ENCODE results near the gene FOXD2. TPM values are rescaled to one million over a fixed set of nuclear protein-coding genes. Genes with fewer than 3 reads are reported as not detected.

The FOXD2 gene
- polyA plus RNA-seq, 3 donors, result 0.03 to 0.11 TPM; not detected in 1

GRCh38 chr1:47433477-47434050, 4.3 kb upstream of the FOXD2 start:
- Histone ChIP-seq H3K79me2 (ENCODE audit: insufficient read depth, low read length) (no peaks in the 10 kb centered on the region), H3K9ac (ENCODE audit: insufficient read depth, low read length, poor library complexity, severe bottlenecking) (no peak overlapping the region), H3K4me1 (ENCODE audit: control insufficient read depth in 1 of 2, insufficient read depth in 2 of 2, low read length in 2 of 2) (peaks cover 45 to 59% of the 10 kb centered on the region in 2 donors), H2AFZ (ENCODE audit: insufficient read depth, low read depth, low read length, poor library complexity, severe bottlenecking) (peak overlapping the region; percentile 62), H3K27me3 (ENCODE audit: control insufficient read depth in 2 of 2, insufficient read depth in 2 of 2, low read length in 2 of 2) (peaks cover 41 to 55% of the 10 kb centered on the region in 2 donors), H3K4me3 (replicated peaks in 1 of 3; ENCODE audit: low read depth in 2 of 3, low read length in 3 of 3) (peak overlapping the region in 1 of 3 experiments; percentile 66), H4K20me1 (ENCODE audit: insufficient read depth, low read length) (peaks cover 22% of the 10 kb centered on the region), H3K27ac (ENCODE audit: low read depth in 1 of 2, low read length in 2 of 2) (no peak overlapping the region), H3K9me3 (replicated peaks in 1 of 2; ENCODE audit: control insufficient read depth in 1 of 2, insufficient read depth in 1 of 2, low read length in 2 of 2) (peaks cover 6 to 22% of the 10 kb centered on the region in 2 donors), H3K4me2 (replicated peaks; ENCODE audit: extremely low read depth, low read length, poor library complexity, severe bottlenecking) (peak overlapping the region; percentile 70), H3K36me3 (replicated peaks in 1 of 2; ENCODE audit: control insufficient read depth in 1 of 2, insufficient read depth in 2 of 2, low read length in 2 of 2) (no peaks in the 10 kb centered on the region)
- Mint-ChIP-seq H3K4me3 (peak overlapping the region; percentile 68 to 87), H3K27me3 (ENCODE audit: low read depth in 3 of 3) (peaks cover 57 to 71% (median 63%) of the 10 kb centered on the region in 3 donors), H3K36me3 (peaks cover 25 to 36% of the 10 kb centered on the region in 2 donors), H3K9me3 (peaks cover 0 to 36% (median 29%) of the 10 kb centered on the region in 7 donors), H3K27ac (peak overlapping the region in 1 of 7 donors; percentile 45), H3K4me1 (peaks cover 49% of the 10 kb centered on the region)
- intact Hi-C loops (cut with micrococcal nuclease), result loop anchor here (5.0 to 10.0 kb wide), 3 partner anchors 201 to 291 kb away; partner anchors contain the start of gene TAL1 (in 1 of the 2)
- DNase-seq, result no peak
- 2% methylated on average over 22 of the region's 30 CpGs for WGBS (ENCODE audit: insufficient coverage)
- TF ChIP-seq CTCF (IDR thresholded peaks at IDR 0.05), result no peak

GRCh38 chr1:47434051-47434842, 3.6 kb upstream of the FOXD2 start:
- Histone ChIP-seq H3K4me2 (replicated peaks; ENCODE audit: extremely low read depth, low read length, poor library complexity, severe bottlenecking) (peak overlapping the region; percentile 70), H3K4me1 (ENCODE audit: control insufficient read depth in 1 of 2, insufficient read depth in 2 of 2, low read length in 2 of 2) (peaks cover 45 to 66% of the 10 kb centered on the region in 2 donors), H3K9ac (ENCODE audit: insufficient read depth, low read length, poor library complexity, severe bottlenecking) (no peak overlapping the region), H2AFZ (ENCODE audit: insufficient read depth, low read depth, low read length, poor library complexity, severe bottlenecking) (peak overlapping the region; percentile 62), H4K20me1 (ENCODE audit: insufficient read depth, low read length) (peaks cover 22% of the 10 kb centered on the region), H3K27me3 (ENCODE audit: control insufficient read depth in 2 of 2, insufficient read depth in 2 of 2, low read length in 2 of 2) (peaks cover 43 to 56% of the 10 kb centered on the region in 2 donors), H3K36me3 (replicated peaks in 1 of 2; ENCODE audit: control insufficient read depth in 1 of 2, insufficient read depth in 2 of 2, low read length in 2 of 2) (no peaks in the 10 kb centered on the region), H3K79me2 (ENCODE audit: insufficient read depth, low read length) (no peaks in the 10 kb centered on the region), H3K27ac (ENCODE audit: low read depth in 1 of 2, low read length in 2 of 2) (no peak overlapping the region), H3K9me3 (replicated peaks in 1 of 2; ENCODE audit: control insufficient read depth in 1 of 2, insufficient read depth in 1 of 2, low read length in 2 of 2) (peaks cover 6 to 22% of the 10 kb centered on the region in 2 donors), H3K4me3 (replicated peaks in 1 of 3; ENCODE audit: low read depth in 2 of 3, low read length in 3 of 3) (peak overlapping the region in 1 of 3 experiments; percentile 66)
- Mint-ChIP-seq H3K4me3 (peak overlapping the region; percentile 68 to 87), H3K36me3 (peaks cover 25 to 36% of the 10 kb centered on the region in 2 donors), H3K27me3 (ENCODE audit: low read depth in 3 of 3) (peaks cover 54 to 73% (median 62%) of the 10 kb centered on the region in 3 donors), H3K9me3 (peaks cover 0 to 36% (median 29%) of the 10 kb centered on the region in 7 donors), H3K4me1 (peaks cover 50% of the 10 kb centered on the region), H3K27ac (peak overlapping the region in 2 of 7 donors; percentile 31 to 46)
- no peak for TF ChIP-seq CTCF (IDR thresholded peaks at IDR 0.05)
- 2% methylated on average over 36 of the region's 51 CpGs for WGBS (ENCODE audit: insufficient coverage)
- DNase-seq, result peak in 2 of 3 donors; percentile 17 to 24
- intact Hi-C loops (cut with micrococcal nuclease), result loop anchor here (5.0 to 10.0 kb wide), 3 partner anchors 202 to 291 kb away; partner anchors contain the start of gene TAL1 (in 1 of the 2)
